Activated T-helper 2 cell treated with anti-CD3 and anti-CD28 coated beads, Interferon-gamma antibody, Interleukin-2, Interleukin-4, amounts not matched to agents 10 μg/mL and 5 μg/mL and 100 μg/mL, durations not matched to agents 14 hours and 24 hours and 36 hours (primary cell): ENCODE results near the gene VPREB1. TPM values are rescaled to one million over a fixed set of nuclear protein-coding genes. Genes with fewer than 3 reads are reported as not detected.
"Not testable (repeated sequence)": the region's sequence is repeated elsewhere in the genome, so short reads cannot be mapped to it uniquely, and the experiment has no call there.

Source experiments
- DNase-seq: peaks from one replicate; pipeline ENCODE4 v3.0.0; 2021; ENCODE audit warnings: low spot score
- H3K27ac Mint-ChIP-seq: one replicate; pipeline ENCODE4 v1.8.0; 2021; ENCODE audit warnings: mixed read lengths
- H3K27me3 Mint-ChIP-seq: one replicate; pipeline ENCODE4 v1.8.0; 2021; ENCODE audit warnings: low read depth, mixed read lengths
- H3K36me3 Mint-ChIP-seq: one replicate; pipeline ENCODE4 v1.8.0; 2021; ENCODE audit warnings: low read depth, mixed read lengths
- H3K4me1 Mint-ChIP-seq: one replicate; pipeline ENCODE4 v1.8.0; 2021; ENCODE audit warnings: low read depth, mixed read lengths
- H3K4me3 Mint-ChIP-seq: one replicate; pipeline ENCODE4 v1.8.0; 2021; ENCODE audit warnings: low read depth, mild to moderate bottlenecking, moderate library complexity, mixed read lengths
- H3K9me3 Mint-ChIP-seq: one replicate; pipeline ENCODE4 v1.8.0; 2021; ENCODE audit warnings: mixed read lengths
- intact Hi-C: fragments of 100-400 bp; cut with micrococcal nuclease; formaldehyde crosslinking; loops from one replicate; pipeline ENCODE4 v1.15.1; 2023
- total RNA-seq: library from RNA; stranded (reverse); gene quantifications from 2 replicates; pipeline ENCODE4 v1.2.3, GENCODE V29; 2022

VPREB1 gene
- total RNA-seq, 1 donor from 2014 or later = not detected

DNA sequence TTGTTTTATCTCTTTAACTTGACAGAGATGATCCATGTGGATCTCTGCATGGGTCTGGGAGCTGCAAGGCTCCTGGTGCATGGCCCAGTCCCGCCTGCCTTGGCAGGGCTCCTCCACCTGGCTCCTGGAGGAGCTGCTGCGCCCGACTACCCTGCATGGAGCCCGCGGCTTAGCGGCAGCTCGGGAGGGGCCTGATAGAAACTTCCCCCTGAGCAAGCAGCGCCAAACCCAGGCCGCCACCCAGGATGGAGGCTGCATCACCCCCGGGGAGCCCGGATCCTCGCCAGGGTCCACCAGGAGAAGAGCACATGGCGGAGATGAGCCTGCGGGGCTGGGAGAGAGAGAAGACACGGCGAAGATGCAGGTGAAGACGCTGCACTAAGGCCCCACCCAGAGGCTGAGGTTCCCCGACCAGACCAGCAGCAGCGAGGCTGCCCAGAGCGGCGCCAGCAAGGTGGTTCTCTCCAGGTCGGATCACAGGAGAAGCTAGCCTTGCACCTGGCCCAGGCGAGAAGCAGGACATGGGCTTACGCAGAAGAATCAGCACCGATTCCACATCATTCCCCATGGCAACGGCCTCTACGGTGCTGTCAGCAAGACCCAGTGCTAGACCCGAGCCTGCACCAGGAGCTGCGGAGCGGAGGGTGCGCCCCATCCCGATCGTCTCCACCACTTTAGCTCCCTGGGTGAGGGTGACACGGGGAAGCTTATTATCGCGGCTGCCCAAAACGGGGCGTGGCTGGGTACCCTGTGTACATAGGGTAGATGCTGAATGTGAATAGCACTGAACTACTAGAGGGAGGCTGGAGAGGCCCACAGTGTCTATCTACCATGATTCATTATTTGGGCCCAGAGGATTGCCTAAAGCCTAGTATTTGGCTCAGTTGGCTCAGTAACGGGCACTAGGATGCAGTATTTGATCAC, 41.3 kb upstream of the VPREB1 start:
- Mint-ChIP-seq H3K27ac (no peak overlapping the region), H3K9me3 (no peaks in the 10 kb centered on the region), H3K36me3 (no peaks in the 10 kb centered on the region), H3K27me3 (peaks cover 9% of the 10 kb centered on the region), H3K4me1 (peaks cover 11% of the 10 kb centered on the region), H3K4me3 (no peak overlapping the region)
- no peak for DNase-seq
- intact Hi-C loops = no loop called here

DNA sequence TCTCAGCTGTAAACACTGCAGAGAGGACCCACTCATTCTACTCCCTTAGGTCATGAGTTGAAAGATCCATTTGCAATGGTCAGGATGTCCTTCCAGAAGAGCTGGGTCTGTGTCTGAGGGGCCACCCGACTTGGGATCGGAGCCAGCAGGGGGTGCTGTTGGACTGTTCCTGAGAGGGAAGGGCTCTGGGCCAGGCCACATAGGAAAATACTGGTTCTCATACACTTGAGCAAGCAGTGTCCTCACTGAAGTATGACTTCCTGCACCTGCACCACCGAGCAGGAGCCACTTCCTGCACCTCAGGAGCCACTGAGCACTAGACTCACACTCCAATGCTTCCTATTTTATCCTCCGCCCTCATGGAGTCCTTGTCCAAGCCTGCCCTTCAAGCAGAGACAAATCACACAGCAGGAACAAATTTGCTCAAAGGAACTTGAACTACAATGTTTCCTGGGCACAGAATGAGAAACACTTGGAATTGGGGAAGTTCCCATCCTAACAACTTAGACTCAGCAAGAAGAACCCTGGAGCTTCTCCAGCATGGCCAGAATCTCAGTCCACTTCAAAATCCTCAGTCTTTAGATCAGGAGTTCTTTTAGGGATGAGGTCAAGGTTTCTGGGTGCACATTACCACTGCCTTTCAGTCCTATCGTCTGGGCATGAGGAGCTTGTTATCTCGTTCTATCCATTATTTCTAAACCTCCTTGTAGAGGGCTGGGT, 36.6 kb upstream of the VPREB1 start:
- intact Hi-C loops = loop anchor here (1.0 kb wide), 1 partner anchor 27 kb away; no protein-coding TSS in a partner anchor
- Mint-ChIP-seq H3K4me3 (peak overlapping the region; percentile 38), H3K9me3 (no peaks in the 10 kb centered on the region), H3K36me3 (no peaks in the 10 kb centered on the region), H3K27ac (peak overlapping the region; percentile 74), H3K4me1 (peaks cover 33% of the 10 kb centered on the region), H3K27me3 (peaks cover 7% of the 10 kb centered on the region)
- peak; percentile 76 for DNase-seq

DNA sequence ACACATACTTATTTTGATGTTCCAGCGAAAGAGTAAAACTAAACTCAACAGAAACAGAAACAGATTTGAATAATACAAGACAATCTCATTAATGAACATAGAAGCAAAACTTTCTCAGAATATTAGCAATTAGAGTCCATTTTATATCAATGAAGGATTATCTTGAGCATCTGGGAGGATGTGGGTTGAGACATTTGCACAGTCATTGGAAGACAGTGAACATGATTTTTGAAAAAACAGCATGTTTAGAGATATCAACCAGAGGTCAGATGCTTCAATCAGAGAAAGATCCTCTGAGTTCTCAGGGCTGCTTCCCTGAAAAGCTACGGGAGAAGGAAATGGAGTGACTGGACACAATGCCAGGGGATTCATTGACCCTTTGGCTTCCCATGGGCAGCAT, 35.9 kb upstream of the VPREB1 start:
- DNase-seq = no peak
- H3K9me3 Mint-ChIP-seq = no peaks in the 10 kb centered on the region
- H3K36me3 Mint-ChIP-seq = no peaks in the 10 kb centered on the region
- H3K27me3 Mint-ChIP-seq = peaks cover 7% of the 10 kb centered on the region
- no peak overlapping the region for H3K4me3 Mint-ChIP-seq
- H3K4me1 Mint-ChIP-seq = peaks cover 33% of the 10 kb centered on the region
- peak overlapping the region; percentile 16 for H3K27ac Mint-ChIP-seq
- intact Hi-C loops = loop anchor here (1.0 kb wide), 1 partner anchor 27 kb away; no protein-coding TSS in a partner anchor

DNA sequence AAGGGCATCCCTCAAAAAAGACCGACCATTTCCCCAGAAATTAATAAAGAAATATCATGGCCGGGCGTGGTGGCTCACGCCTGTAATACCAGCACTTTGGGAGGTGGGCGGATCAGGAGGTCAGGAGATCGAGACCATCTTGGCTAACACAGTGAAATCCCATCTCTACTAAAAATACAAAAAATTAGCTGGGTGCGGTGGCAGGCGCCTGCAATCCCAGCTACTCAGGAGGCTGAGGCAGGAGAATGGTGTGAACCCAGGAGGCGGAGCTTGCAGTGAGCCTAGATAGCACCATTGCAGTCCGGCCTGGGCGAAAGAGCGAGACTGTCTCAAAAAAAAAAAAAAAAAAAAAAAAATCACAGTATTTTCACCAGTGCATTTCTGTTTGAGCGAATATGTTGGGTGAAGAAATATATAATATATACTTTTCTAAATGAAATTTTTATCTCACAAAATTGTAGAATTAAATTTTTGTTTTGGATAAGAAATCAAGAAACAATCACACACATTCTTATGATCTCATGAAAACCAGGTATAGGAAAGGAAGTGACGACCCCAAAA, 35.4 kb upstream of the VPREB1 start:
- H3K4me3 Mint-ChIP-seq, H3K27me3 Mint-ChIP-seq, intact Hi-C loops, DNase-seq, H3K9me3 Mint-ChIP-seq, H3K36me3 Mint-ChIP-seq: not testable (repeated sequence)
- Mint-ChIP-seq H3K27ac (peak overlapping the region; percentile 16), H3K4me1 (peaks cover 33% of the 10 kb centered on the region)

DNA sequence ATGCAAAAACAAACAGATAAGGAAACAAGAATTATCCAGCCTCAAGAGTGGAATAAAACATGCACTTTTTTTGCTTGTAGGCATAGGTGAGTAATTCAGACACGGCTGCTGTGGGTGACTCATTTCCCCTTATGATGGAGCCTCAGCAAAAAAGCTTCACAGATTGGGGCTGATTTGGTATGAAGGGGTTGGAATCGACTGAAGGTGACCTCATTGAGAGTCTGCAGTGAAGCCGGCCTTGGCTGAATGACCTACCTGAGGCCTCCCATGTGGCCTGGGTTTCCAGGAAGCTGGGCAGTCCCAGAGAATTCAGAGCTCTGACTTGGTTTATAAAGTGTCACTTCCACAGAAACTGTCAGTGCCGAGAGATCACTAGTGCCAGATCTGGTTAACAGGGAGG, 34.2 kb upstream of the VPREB1 start:
- H3K9me3 Mint-ChIP-seq = no peaks in the 10 kb centered on the region
- H3K4me3 Mint-ChIP-seq = peak overlapping the region; percentile 37
- peaks cover 7% of the 10 kb centered on the region for H3K27me3 Mint-ChIP-seq
- intact Hi-C loops = no loop called here
- peaks cover 33% of the 10 kb centered on the region for H3K4me1 Mint-ChIP-seq
- peak; percentile 64 for DNase-seq
- H3K36me3 Mint-ChIP-seq = no peaks in the 10 kb centered on the region
- H3K27ac Mint-ChIP-seq = peak overlapping the region; percentile 92

DNA sequence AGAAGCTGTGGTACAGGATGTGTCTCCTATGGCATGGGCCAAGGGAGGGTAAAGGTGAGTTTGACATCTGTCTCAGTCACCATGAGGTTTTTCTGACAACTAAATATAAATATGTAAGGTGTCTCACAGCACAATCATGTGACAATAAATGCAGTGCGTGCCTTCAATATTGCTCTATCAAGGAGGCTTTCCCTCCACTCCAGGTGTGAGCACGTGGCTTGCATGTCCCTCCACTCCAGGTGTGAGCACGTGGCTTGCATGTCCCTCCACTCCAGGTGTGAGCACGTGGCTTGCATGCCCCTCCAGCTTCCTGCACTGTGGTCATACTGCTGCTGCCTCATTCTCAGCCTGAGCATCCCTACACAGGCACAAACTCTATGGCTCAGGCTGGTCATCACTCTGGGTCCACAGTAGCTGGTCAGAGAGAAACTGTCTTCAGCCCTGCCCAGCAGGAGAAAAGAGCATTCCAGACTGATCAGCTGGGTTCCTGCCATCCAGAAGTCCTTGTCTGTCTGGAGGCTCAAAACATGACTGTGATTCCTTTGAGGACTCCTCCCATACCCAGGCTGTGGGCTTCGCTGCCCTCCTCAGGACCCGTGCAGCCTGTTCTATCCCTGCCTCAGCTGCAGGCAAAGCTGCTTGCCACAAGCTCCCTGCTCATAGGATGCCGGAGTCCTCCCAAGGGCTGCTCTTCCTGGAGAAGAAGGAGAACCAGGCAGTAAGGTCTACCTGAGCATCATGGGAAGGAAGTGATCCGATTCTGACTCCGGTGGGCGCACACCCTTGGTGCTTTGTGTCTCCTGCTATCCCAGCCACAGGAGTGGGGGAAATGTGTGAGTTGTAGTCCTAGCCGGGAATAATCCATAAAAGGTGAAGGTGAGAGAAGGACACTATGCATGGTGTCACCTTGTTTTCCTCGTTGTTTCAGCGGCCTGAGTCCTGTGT, 33.4 kb upstream of the VPREB1 start:
- peaks cover 3% of the 10 kb centered on the region for H3K27me3 Mint-ChIP-seq
- peak overlapping the region; percentile 92 for H3K27ac Mint-ChIP-seq
- intact Hi-C loops = no loop called here
- no peak for DNase-seq
- H3K9me3 Mint-ChIP-seq = no peaks in the 10 kb centered on the region
- H3K4me3 Mint-ChIP-seq = no peak overlapping the region
- H3K36me3 Mint-ChIP-seq = no peaks in the 10 kb centered on the region
- peaks cover 40% of the 10 kb centered on the region for H3K4me1 Mint-ChIP-seq

DNA sequence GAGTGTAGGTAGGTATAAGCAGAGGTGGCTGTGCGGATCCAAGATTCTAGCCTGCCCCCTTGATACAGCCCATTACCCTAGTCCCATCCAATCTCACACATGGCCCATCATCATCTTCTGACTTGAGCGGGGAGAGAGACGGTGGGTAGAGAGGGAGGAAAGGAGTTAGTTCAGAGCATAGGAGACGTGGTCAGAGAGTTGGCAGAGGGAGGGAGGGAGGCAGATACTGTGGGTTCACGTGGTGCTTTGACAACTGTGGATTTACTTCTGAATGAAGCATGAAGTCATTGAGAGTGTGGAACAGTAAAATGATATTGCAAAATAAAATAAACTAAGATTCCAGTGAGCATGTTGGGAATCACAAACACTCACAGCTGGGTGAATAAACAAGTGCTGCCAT, 31.4 kb upstream of the VPREB1 start:
- Mint-ChIP-seq H3K4me1 (peaks cover 33% of the 10 kb centered on the region), H3K27ac (no peak overlapping the region), H3K27me3 (no peaks in the 10 kb centered on the region), H3K36me3 (no peaks in the 10 kb centered on the region), H3K9me3 (no peaks in the 10 kb centered on the region), H3K4me3 (no peak overlapping the region)
- intact Hi-C loops = no loop called here
- DNase-seq = no peak

DNA sequence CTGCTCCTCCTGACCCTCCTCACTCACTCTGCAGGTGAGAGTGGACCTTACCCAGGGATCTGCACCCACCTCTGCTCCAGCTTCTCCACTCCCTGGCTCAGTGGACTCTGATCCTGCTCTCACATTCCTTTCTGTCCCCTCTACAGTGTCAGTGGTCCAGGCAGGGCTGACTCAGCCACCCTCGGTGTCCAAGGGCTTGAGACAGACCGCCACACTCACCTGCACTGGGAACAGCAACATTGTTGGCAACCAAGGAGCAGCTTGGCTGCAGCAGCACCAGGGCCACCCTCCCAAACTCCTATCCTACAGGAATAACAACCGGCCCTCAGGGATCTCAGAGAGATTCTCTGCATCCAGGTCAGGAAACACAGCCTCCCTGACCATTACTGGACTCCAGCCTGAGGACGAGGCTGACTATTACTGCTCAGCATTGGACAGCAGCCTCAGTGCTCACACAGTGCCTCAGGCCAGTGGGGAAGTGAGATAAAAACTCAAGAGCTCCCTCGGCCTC, 29.7 kb upstream of the VPREB1 start:
- intact Hi-C loops = no loop called here
- Mint-ChIP-seq H3K27ac (no peak overlapping the region), H3K4me1 (peaks cover 24% of the 10 kb centered on the region), H3K27me3 (no peaks in the 10 kb centered on the region), H3K36me3 (no peaks in the 10 kb centered on the region), H3K9me3 (no peaks in the 10 kb centered on the region), H3K4me3 (no peak overlapping the region)
- DNase-seq = no peak

DNA sequence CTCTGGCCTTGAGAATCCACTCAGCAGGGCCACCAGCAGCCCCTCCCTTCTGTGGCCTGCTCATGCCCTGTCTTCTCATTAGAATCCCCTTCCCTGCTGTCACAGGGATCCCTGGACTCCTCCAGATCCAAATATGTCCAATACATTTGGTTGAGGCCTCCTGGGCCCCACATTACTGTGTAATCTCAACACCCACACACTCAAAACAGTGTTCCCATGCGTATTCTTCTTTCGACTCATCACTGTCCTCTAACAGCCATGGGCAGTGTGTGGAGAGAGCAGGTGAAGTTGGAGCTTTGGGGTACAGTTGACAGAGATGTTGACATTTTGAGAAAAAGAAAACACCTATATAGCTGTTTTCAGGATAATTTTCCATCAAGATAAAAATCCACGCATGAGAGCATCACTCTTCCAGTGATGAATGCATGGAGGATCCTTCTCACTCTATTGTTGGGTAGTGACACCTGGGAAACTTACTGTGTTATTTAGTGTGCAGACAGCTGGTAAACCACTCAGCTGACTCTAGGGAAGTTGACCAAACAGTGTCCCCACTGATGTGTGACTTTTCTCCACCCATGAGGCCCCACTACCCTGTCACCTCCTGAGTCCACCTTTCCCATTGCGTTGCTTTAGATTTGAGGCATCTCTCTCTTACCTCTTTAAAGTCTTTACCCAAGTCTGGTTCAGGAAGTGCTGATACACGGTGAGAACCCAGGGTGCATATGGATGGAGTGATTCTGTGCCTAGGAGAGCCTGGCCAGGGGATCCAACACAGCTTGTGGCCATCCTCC, 28.7 kb upstream of the VPREB1 start:
- intact Hi-C loops = no loop called here

DNA sequence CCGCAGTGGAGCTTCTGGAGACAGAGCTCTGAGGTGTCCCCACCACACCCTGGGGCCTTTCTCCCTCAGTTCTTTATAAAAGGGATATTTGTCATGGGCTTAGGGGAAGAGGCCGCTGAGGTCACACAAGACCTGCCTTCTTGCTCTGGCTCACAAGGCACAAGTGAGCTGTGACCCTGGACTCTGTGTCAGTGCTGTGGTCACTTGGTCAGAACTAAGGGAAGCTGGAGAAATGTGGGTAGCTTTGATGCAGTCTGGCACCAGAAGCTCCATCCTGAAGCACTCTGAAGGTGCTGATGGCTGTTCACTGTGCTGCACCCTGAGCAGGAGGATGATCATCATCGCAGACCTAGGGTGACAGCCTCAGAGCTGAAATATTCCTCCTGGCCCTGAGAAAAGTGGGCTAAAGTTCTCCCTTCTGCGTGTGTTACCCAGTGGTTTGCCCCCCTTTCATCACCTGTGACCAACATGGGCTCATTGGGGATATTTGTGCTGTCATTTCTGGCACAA, 28.1 kb upstream of the VPREB1 start:
- no peak overlapping the region for H3K27ac Mint-ChIP-seq
- H3K27me3 Mint-ChIP-seq = no peaks in the 10 kb centered on the region
- peaks cover 12% of the 10 kb centered on the region for H3K4me1 Mint-ChIP-seq
- intact Hi-C loops = no loop called here
- DNase-seq = no peak
- H3K9me3 Mint-ChIP-seq = no peaks in the 10 kb centered on the region
- H3K36me3 Mint-ChIP-seq = no peaks in the 10 kb centered on the region
- H3K4me3 Mint-ChIP-seq = no peak overlapping the region

More for the DNA sequence above, 28.7 kb upstream of the VPREB1 start:
- no peaks in the 10 kb centered on the region for H3K9me3 Mint-ChIP-seq
- no peaks in the 10 kb centered on the region for H3K27me3 Mint-ChIP-seq
- no peak overlapping the region for H3K27ac Mint-ChIP-seq
- H3K4me3 Mint-ChIP-seq = no peak overlapping the region
- no peaks in the 10 kb centered on the region for H3K36me3 Mint-ChIP-seq
- no peak for DNase-seq
- peaks cover 18% of the 10 kb centered on the region for H3K4me1 Mint-ChIP-seq

DNA sequence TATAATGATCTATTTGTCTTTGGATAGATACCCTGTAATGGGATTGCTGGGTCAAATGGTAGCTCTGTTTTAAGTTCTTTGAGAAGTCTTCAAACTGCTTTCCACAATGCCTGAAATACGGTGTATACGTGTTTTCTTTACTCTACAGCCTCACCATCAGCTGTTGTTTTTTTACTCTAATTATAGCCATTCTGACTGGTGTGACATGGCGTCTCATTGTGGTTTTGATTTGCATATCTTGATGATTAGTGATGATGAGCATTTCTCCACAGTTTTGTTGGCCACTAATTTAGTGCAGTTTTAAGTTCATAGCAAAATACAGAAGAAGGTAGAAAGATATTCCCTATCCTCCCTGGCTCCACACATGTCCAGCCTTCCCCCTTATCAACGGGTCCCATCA, 26.3 kb upstream of the VPREB1 start:
- Mint-ChIP-seq H3K36me3 (no peaks in the 10 kb centered on the region), H3K27ac (no peak overlapping the region), H3K4me1 (peaks cover 8% of the 10 kb centered on the region), H3K4me3 (no peak overlapping the region), H3K9me3 (no peaks in the 10 kb centered on the region), H3K27me3 (no peaks in the 10 kb centered on the region)
- no peak for DNase-seq
- intact Hi-C loops = no loop called here
